GM10847 (cell line): ENCODE results near the gene OR7G2.
A peak's percentile ranks its signal among the peaks of the same experiment; 100 is the strongest.

Experiments
- POLR2A ChIP-seq: IDR thresholded peaks from 2 replicates; pipeline ENCODE4 v1.6.1; 2011; ENCODE audit not compliant: insufficient read length; ENCODE audit errors: extremely low read depth

Gene OR7G2

DNA sequence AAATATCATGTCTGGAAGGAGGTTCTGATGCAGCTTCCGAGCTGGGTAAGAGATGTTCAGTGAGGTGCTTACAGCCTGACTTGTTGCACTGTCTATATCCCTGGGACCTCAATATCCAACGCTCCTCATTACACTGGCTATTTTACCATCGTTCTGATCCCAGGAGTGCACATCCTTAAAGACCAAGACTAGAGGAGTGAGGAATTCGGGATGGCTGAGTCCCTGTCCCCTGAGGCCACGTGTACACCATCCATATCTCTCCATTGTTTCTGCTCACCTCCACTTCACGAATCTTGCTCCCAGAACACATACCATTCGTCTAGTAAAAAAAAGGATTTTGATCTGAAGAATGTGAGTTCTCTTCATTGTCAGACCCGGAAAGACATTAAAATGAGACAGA, at the start of gene OR7G2:
TSS of gene OR7G2 (minus strand) at position 101 of the 400 bp plus-strand sequence. CDS start 4,232 bp downstream, outside the sequence.
- TF ChIP-seq POLR2A, result no peak

DNA sequence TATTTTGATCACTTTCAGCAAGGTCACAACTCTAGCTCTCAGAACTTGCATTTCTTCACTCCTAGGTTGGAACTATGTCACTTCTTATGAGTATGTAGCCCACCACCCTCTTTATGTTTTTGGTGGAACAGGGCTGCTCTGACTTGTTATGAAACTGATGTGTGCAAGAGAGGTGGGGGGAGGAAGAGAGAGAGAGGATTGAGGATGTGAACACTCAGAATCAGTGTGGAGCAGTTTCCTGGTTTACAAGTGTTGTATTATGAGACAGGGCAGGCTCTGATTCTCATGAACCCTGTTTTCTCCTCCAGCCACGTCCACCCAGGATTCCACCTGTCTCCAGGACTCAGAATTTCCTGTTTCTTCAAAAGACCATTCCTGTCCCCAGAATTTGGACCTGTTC, 49.0 kb upstream of the OR7G2 start:
- no peak for TF ChIP-seq POLR2A

DNA sequence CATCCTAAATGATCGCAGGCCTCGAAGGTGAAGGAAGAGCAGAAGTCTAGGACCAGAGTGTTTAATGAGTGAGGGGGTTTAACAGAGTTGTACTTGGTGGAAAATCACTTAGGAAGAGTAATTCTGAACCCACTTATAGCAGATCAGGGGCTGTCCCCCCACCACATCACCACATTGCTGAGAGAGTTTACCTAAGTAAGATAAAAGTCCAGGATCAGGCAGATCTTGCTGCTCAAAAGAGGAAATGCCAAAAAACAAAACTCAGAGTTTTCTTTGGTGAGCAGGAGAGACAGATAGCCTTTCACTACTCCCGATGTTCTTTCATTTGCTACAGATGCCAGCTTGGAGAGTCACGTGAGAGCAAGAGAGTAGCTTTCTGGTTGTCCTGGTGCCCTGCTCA, 48.3 kb upstream of the OR7G2 start:
- TF ChIP-seq POLR2A, result no peak

DNA sequence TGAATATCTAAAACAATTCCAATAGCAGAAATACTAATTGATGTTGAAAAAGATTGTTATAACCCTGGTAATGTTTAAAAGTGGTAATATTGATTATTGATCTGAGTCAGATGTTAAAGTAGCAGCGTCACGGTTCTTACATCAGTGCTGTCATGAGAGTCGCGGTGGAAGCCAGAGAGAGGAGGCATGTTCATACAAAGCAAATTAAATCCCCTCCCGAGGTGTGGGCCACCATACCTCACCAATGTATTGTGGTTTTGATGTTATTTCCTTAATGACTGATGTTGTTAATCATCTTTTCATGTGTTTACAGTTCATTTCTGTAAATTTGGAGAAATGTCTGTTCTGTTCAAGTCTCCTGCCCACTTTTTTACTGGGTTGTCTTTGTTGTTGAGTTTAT, 44.1 kb upstream of the OR7G2 start:
- no peak for TF ChIP-seq POLR2A

DNA sequence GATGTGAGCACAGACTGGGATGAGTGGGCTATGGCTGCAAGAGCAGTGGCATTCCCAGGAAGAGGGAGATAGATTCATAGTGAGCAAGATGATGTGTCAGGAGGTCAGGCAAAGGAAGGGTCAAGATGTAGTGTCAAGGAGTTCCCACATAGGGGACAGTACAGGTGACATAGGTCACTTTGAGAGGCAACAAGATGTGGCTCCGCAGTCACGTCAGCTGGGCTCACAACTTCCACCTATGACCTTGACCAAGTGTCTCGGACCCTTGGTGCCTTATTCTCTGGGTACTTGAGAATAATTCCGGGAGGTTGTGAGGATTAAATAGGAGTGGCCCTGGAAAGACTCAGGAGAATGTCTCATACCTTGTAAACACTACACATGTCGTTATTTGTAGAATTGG, 43.4 kb upstream of the OR7G2 start:
- no peak for TF ChIP-seq POLR2A

DNA sequence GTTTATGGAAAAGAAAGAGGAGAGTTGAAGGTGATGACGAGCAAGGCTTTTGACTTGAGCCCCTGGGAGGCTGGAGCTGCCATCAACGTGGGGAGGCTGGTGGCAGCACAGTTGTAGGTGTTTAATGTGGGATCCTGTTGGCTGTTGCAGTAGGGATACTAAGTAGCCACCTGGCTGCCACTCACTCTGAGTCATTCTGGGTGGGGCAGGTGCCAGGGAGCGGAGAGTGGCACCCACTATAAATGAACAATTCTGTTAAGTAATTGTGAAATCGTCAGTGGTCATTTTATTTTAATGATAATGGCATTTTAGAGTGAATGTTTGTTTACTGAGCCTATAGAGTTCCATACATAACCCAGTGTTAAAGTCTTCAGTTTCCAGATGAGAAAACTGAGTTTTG, 42.7 kb upstream of the OR7G2 start:
- no peak for TF ChIP-seq POLR2A

DNA sequence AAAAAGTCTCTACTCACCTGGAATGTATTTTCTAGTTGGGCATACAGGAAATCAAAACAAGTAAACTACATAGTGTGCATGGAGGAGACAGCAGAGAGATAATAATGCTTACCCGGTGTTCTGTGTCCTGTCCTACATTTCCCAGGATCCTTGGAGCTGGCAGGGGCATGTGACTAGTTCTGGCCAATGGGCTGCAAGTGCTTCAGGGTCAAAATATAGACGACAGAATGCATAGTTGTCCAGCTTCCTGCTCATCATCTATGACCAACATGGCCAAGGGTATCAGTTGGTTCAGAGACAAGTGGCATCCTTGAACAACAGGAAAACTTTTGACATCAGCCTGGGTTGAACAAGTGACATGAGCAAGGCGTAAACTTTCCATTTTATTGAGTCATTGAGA, 41.4 kb upstream of the OR7G2 start:
- no peak for TF ChIP-seq POLR2A

DNA sequence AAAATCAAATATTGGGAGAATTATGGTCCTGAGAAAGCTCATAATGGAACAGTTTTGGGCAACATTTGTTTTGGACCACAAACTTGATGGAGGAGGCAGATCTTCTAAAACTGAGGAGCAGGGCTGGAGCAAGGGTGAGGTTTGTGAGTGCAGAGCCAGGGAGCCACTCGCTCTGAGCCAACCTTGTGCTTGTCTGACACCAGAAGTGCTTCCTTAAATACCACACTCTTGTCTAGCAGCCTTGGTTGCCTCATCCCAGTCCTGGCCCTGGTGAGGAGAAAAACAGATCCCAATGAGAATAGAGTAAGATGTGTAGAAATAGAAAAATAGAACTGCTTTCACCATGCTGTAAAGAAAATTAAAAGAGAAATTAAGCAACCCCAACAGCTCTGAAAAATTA, 39.6 kb upstream of the OR7G2 start:
- TF ChIP-seq POLR2A, result no peak

DNA sequence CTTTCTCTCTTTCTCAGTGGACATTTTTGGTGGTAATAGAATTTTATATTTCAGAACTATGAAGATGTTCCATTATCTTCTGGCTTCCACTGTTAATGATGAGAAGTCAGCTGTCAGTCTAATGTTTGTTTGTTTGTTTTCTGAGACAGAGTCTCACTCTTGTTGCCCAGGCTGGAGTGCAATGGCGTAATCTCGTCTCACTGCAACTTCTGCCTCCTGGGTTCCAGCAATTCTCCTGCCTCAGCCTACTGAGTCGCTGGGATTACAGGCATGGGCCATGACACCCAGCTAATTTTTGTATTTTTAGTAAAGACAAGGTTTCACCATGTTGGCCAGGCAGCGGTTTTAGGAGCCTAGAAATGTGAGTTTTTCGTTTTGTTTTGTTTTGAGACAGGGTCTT, 37.6 kb upstream of the OR7G2 start:
- TF ChIP-seq POLR2A, result no peak

DNA sequence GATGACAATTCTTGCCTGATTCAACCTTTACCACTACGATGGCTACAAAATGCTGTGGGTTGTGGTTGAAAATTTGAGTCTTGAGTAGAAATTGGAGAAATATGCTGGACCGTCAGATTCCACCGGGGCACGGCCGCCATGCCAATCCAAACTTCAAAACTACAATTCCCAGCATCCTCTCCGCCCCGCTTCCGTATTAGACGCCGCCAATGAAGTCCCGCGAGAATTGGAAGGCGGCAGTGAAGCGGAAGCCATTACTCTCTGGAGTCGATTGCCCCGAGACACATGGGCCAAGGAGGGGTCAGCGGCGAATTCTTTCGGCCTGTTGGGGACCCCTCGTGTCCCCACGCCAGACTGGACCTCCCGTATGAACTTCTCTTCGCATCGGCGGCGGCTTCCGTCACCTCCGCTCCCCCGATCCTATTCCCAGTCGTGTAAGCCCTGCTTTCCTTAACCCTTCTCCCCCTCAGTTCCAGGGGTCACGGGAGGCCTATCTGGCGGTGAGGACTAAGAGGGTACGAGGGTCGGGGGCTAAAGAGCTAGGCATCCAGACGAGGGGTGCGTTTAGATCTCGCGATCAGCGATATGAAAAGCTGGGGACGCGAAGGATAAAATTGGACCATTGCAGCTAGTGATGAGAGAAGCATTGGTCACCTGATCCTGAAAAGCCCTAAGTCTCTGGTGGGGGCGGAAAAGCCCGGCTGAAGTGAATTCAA, 33.0 kb upstream of the OR7G2 start, which contains the start of gene ZNF317:
TSS of gene ZNF317 (plus strand) at position 239 of the 716 bp plus-strand sequence. CDS start 15,620 bp downstream, outside the sequence.
- peak; percentile 64 for TF ChIP-seq POLR2A

DNA sequence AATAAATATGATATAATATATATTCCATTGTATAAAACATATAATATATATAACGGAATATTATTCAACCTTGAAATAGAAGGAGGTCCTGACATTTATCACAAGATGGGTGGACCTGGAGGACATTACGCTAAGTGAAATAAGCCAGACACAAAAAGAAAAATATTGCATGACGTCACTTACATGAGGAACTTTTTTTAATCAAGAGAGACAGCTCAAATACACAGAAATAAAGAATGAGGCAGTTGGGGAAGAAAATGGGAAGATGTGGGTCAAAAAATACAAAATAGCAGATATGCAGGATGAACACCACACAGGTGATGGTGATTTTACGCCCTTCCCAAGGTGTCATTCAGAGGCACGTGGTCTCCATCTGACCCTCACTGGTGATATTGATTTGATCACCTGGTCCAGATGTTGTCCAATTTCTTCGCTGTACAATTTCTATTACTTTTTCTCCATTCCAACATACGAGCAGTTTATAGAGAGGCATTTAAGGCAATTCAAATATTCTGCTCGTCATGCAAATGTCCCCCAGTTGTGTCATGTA, 32.4 kb upstream of the OR7G2 start:
- no peak for TF ChIP-seq POLR2A

DNA sequence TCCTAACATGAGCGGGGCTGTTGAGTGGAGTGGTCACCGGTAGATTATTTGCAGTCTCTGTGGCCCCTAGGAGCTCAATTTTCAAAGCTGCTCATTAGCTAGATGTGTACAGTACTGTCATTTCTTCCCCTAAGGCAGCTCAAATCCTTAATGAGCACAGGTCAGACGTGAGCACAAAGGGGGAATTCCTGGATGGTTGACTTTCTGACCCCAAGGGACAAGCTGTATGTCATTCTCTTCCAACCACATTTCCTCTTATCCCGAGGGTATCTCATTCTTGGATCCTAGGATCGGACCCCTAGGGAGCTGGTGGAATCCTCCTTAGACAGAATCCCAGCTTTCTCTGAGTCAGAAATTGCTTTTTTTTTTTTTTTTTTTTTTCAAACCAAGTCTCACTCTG, 25.1 kb upstream of the OR7G2 start:
- TF ChIP-seq POLR2A, result no peak

DNA sequence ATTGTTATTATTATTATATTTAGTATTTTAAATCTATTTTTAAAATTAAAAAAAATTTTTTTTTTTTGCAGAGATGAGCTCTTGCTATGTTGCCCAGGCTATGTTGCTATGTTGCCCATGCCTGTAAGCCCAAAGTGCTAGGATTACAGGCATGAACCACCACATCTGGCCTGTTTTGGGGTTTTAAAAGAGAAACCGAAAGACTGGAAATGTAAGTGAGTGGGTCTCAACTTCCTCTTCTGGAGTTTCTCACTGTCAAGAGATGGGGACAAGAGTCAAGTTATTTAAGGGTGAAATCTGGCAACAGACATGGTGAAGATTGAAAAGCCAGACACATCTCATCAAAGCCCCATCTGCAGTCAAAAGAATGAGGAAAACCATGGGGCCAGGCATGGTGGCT, 23.7 kb upstream of the OR7G2 start:
- no peak for TF ChIP-seq POLR2A

DNA sequence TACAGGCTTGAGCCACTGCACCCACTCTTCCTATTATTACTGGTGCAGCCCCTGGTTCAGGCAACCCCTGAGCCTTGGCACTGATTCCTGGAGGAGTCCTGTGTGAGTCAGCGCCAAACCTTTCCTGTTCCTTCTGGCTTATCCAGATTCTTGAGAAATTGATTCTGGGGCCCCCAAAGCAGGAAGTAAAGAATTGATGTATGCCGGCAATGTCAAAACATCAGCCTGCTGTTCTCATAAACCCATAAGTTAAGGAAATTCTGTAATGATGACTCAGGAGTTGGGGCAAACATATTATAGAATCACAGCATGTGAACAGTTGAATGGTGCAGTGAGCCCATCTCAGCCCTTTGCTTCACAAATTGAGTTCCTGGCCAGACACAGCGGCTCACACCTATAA, 20.9 kb upstream of the OR7G2 start:
- TF ChIP-seq POLR2A, result no peak

DNA sequence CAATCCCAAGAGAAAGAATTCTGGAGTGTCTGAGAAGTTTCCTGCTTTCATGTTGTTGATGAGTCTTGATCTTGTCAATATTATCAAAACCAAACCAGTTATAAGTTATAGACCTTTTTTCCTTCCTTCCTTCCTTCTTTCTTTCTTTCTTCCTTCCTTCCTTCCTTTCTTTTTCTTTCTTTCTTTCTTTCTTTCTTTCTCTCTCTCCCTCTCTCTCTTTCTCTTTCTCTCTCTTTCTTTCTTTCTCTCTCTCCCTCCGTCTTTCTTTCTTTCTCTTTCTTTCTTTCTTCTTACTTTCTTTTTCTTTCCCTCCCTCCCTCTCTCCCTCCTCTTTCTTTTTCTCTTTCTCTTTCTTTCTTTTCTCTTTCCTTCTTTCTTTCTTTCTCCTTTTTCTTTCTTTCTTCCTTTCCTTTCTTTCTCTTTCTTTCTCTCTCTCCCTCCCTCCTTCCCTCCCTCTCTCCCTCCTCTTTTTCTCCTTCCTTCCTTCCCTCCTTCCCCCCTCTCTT, 19.7 kb upstream of the OR7G2 start, which contains the start of gene OR7G3:
TSS of gene OR7G3 (minus strand) at position 51 of the 506 bp plus-strand sequence. CDS start at position 51, 0 bp downstream.
- no peak for TF ChIP-seq POLR2A

DNA sequence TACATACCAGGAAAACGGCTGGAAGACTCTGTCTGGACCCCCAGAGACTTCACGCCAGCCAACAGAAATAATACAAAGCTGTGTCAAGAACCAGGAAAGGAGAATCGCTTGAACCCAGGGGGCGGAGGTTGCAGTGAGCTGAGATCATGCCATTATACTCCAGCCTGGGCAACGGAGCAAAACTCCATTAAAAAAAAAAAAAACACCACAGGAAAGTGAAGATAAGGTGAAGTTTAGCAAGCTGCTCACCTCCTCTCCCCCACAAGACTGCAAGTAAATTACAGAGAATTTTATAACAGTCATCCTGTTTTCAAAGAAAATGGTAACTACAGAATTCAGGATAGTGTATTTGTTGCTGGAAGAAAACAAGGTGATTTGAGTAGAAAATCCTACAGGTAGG, 9.3 kb upstream of the OR7G2 start:
- no peak for TF ChIP-seq POLR2A

DNA sequence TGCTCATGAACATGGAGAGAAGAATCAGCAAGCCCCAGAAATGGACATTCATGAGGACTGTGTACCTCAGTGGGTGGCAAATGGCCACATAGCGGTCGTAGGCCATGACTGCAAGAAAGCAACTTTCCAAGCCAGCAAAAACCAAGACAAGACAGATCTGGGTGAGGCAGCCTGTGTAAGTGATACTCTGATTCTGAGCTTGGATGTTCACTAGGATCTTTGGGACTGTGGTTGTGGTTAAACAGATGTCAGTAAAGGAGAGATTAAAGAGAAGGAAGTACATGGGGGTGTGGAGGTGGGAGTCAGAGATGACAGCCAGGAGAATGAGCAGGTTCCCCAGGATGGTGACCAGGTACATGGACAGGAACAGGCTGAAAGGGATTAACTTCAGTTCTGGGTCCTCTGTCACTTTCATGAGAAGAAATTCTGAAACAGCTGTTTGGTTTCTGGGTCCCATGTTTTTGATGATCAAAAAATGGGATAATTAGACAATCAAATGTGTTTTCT, 8.1 kb upstream of the OR7G2 start, which contains the start of gene OR7G1:
TSS of gene OR7G1 (minus strand) at position 457 of the 507 bp plus-strand sequence. CDS start at position 457, 0 bp downstream.
- TF ChIP-seq POLR2A, result no peak

DNA sequence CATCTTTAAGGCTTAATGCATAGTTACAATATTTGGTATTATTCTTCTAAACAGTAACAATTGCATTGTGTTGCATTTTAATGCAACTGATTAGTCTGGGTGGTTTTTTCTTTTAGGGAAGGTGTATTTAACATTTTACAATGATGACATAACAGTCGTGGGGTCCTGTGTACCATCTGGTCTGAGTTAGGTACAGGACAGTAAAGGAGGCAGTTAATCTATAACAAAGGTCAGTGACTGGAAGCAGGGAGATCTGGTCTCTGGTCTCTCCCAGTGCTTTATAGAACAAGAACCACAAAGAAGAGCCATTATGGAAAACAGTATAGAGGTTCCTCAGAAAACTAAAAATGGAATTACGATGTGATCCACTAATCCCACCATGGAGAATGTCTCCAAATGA, 2.7 kb upstream of the OR7G2 start:
- TF ChIP-seq POLR2A, result no peak
